ENCODE data around the gene CLDN2. TPM values are rescaled to one million over a fixed set of nuclear protein-coding genes. Genes with fewer than 3 reads are reported as not detected.

The CLDN2 gene
- total RNA-seq, 1 donor = not detected

DNA sequence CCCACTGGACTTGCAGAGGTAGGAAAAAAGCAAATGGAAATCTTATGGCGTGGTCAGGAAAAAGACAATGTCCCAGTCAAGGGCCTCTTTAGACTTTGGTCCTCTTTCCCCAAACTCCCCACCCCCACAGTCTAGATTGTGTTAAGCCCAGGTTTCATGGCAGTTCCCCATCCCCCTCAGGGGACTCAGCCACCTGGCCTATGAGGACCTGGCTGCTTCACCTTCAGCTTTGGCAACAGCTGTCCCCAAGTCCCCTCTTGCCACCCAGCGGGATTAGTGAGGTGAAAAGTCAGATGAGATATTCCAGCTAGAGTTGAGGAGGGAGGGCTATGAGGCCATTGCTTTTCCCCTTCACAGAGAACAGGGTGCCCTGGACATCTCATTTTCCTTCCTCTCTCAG, 17.5 kb upstream of the CLDN2 start:
- TF ChIP-seq, protein P1, sequence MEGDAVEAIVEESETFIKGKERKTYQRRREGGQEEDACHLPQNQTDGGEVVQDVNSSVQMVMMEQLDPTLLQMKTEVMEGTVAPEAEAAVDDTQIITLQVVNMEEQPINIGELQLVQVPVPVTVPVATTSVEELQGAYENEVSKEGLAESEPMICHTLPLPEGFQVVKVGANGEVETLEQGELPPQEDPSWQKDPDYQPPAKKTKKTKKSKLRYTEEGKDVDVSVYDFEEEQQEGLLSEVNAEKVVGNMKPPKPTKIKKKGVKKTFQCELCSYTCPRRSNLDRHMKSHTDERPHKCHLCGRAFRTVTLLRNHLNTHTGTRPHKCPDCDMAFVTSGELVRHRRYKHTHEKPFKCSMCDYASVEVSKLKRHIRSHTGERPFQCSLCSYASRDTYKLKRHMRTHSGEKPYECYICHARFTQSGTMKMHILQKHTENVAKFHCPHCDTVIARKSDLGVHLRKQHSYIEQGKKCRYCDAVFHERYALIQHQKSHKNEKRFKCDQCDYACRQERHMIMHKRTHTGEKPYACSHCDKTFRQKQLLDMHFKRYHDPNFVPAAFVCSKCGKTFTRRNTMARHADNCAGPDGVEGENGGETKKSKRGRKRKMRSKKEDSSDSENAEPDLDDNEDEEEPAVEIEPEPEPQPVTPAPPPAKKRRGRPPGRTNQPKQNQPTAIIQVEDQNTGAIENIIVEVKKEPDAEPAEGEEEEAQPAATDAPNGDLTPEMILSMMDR (IDR thresholded peaks at IDR 0.05; ENCODE audit: insufficient read depth, low read depth, low read length) = no peak
- H3K4me3 ChIP-seq (ENCODE audit: low read depth, low read length) = no peak overlapping the region
- no peak for DNase-seq (ENCODE audit: low read depth)

DNA sequence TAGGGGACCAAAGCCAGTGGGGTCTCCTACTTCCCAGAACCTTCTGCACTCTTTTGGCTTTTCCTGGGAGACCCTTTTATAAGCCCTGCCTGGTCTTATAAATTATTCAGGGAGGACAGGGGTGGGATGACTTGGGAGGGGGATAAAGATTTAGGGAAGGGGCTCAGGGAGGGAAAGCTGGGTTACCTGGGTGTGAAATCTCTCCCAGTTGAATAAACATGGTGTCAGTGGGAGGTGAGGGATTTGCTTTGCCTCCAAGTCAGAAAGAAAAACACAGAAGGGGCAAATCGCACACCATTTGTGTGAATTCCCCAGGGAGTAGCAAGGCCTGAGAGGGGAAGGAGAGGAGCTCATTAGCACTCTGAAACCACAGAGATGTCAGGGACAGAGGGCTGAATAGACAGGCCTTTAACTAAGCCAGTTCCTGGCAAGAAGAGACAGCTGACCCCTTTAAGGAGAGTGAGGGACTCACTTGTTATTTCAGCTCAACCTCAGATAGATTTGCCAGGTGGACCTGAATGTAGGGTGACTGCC, 16.8 kb upstream of the CLDN2 start, which contains the start of gene RIPPLY1:
RIPPLY1 (minus strand) TSS at position 51 of the 534 bp plus-strand sequence. CDS start 54 bp downstream, outside the sequence.
- no peak within 1 kb of the TSS for H3K4me3 ChIP-seq (ENCODE audit: low read depth, low read length)
- no peak for DNase-seq (ENCODE audit: low read depth)
- TF ChIP-seq, protein P1 (IDR thresholded peaks at IDR 0.05; ENCODE audit: insufficient read depth, low read depth, low read length) = no peak

DNA sequence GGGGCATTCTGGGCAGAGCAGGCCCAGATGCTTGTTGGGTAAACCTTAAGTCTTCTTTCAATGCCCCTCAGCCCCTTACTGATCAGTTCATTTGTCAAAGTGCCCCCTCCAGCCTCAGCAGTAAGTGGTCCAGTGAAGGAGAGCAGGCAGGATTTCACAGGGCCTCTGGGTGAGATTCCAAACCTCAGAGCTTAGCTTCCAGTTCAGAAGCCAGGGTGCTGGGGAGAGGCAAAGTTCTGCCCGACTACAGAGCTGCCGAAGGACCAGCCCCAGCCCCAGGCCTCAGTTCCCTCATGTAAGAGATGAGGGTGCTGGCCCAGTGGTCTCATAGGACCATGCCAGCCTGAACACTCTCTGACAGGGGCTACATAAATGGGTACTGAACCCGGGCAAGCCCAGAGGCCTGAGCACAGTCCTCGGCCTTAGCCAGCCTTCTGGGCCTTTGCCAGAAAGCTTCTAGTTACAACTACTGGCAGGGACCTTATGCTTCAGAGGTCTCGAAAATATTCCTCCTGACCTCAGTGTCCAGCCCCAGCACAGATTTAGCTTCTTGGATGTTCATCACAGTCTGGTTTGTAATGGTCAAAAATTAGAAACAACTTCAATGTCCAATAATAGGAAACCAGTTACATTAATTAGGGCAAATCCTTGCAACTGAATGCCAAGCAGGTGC, 16.2 kb upstream of the CLDN2 start:
- TF ChIP-seq, protein P1 (IDR thresholded peaks at IDR 0.05; ENCODE audit: insufficient read depth, low read depth, low read length) = no peak
- no peak for DNase-seq (ENCODE audit: low read depth)
- H3K4me3 ChIP-seq (ENCODE audit: low read depth, low read length) = no peak overlapping the region

DNA sequence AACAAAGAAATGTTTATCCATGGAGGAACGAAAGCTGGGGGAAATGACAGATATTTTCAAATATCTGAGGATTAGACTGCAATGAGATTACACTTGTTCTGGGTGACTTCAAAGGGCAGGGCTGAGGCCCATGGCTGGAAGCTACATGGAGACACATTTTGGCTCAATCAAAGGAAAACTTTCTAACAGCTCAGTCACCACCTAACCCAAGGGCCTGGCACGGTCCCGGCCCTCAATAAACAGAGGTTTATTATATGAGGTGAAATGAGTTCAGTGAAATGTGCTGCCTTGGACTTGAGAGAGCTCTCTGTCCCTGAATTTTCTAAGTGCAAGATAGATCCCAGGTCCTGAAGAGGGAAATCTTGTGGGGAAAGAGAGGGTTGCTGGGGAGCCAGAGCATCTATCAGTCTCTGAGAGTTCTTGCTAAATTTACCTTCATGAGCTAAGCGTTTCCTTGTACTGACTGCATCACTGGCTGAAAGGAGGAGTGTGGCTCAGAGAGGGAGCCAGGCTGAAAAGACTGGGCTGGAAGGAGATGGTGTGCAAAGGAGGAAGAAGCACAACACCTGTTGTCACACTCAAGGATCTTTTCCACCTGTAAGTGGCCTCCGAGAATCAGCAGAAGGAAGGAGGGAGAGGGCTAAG, 15.0 kb upstream of the CLDN2 start:
- DNase-seq (ENCODE audit: low read depth) = no peak
- H3K4me3 ChIP-seq (ENCODE audit: low read depth, low read length) = no peak overlapping the region
- TF ChIP-seq, protein P1 (IDR thresholded peaks at IDR 0.05; ENCODE audit: insufficient read depth, low read depth, low read length) = no peak

DNA sequence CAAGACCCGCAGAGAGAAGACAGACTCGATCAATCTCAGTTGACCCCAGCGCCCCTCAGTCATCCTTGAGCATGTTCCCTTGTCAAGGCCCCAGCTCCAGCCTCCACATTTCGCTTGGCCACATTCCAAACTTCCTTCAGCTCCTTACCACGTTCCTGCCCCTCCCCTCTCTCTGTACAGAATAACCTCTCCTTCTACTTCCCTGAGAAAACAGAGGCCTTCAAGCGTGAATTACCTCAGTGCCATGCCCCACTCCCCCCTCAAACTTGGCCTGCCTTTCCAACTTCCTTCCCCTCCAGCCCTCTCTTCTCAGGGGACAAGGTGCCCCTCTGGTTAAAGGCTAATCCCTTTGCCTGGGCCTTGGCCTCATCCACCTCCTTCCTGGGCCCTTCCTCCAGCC, 13.8 kb upstream of the CLDN2 start:
- H3K4me3 ChIP-seq (ENCODE audit: low read depth, low read length) = no peak overlapping the region
- TF ChIP-seq, protein P1 (IDR thresholded peaks at IDR 0.05; ENCODE audit: insufficient read depth, low read depth, low read length) = no peak
- DNase-seq (ENCODE audit: low read depth) = no peak

DNA sequence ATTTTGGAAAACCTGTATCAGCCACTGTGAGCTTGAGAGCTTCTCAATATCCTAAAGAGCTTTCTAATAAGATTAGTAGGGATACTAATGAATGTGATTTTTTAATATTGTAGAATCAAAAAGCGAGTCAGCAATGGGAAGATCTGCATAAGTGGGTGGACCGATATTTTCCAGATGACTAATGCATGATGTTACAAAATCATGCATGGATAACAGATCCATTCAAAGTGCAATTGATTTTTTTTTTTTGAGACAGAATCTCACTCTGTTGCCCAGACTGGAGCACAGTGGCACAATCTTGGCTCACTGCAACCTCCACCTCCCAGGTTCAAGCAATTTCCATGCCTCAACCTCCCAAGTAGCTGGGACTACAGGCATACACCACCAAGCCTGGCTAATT, 7.3 kb upstream of the CLDN2 start:
- no peak overlapping the region for H3K4me3 ChIP-seq (ENCODE audit: low read depth, low read length)
- DNase-seq (ENCODE audit: low read depth) = peak; percentile 29

More for the DNA sequence above, 7.3 kb upstream of the CLDN2 start:
- TF ChIP-seq, protein P1 (IDR thresholded peaks at IDR 0.05; ENCODE audit: insufficient read depth, low read depth, low read length) = no peak

Measured in fibroblast of villous mesenchyme (primary cell).